Breast epithelium (tissue), 4 donors: ENCODE measurements around the gene STX18. TPM values are rescaled to one million over a fixed set of nuclear protein-coding genes. Genes with fewer than 3 reads are reported as not detected.

Experiments
- DNase-seq, 2 donors: peaks; one replicate each; pipeline ENCODE4 v3.0.0-alpha.2; 2019; ENCODE audit warnings: low spot score in 2 of 2
- H3K27ac ChIP-seq, 2 donors: fragments of 200-600 bp; sonication (generic) in 1 of 2; one replicate each; pipeline ENCODE4 v1.5.1; 2016 to 2019; ENCODE audit warnings: mild to moderate bottlenecking in 1 of 2
- H3K27me3 ChIP-seq, 2 donors: fragments of 200-600 bp; sonication (generic) in 1 of 2; one replicate each; pipeline versions ENCODE4 v1.5.1 to v1.6.0; 2017 to 2019; ENCODE audit warnings: control low read depth in 1 of 2, mild to moderate bottlenecking in 1 of 2
- H3K36me3 ChIP-seq: fragments of 200-600 bp; one replicate; pipeline ENCODE4 v1.5.1; 2019
- H3K4me1 ChIP-seq, 2 donors: fragments of 200-600 bp; sonication (generic); one replicate each; pipeline ENCODE4 v1.5.1; 2016 to 2019; ENCODE audit warnings: control low read depth in 1 of 2
- H3K4me3 ChIP-seq, 3 donors: fragments of 200-600 bp; sonication (generic); 1 replicate in 2 of 3; 2 replicates in 1 of 3; pipeline ENCODE4 v1.5.1; 2016 to 2019; ENCODE audit warnings: mild to moderate bottlenecking in 3 of 3, moderate library complexity in 2 of 3
- H3K9me3 ChIP-seq, 2 donors: fragments of 200-600 bp; sonication (generic) in 1 of 2; one replicate each; pipeline ENCODE4 v1.5.1; 2016 to 2019; ENCODE audit warnings: control low read depth in 1 of 2
- POLR2A ChIP-seq: fragments of 450-650 bp; IDR thresholded peaks from one replicate; pipeline ENCODE4 v1.6.1; 2016; ENCODE audit warnings: antibody characterized with exemption, mild to moderate bottlenecking, moderate library complexity
- POLR2AphosphoS5 ChIP-seq, 3 donors: sonication (generic); formaldehyde crosslinking; IDR thresholded peaks; one replicate each; pipeline ENCODE4 v1.6.1; 2017; ENCODE audit warnings: antibody characterized with exemption in 3 of 3
- intact Hi-C: fragments of 100-400 bp; cut with DNase I; formaldehyde crosslinking; loops from one replicate; pipeline ENCODE4 v1.15.1; 2023; ENCODE audit warnings: low total_unique reads
- total RNA-seq, 3 donors: library from RNA; depleted of rRNA; stranded (reverse); fragments of >200 nt; gene quantifications; one replicate each; pipeline ENCODE4 v1.1.0, GENCODE V29; 2016
- TF ChIP-seq, protein P1 (sequence below), 3 donors: fragments of 450-650 bp; IDR thresholded peaks; one replicate each; pipeline ENCODE4 v1.5.1; 2016 to 2017; ENCODE audit warnings: antibody characterized with exemption in 3 of 3, mild to moderate bottlenecking in 3 of 3, moderate library complexity in 3 of 3

Gene STX18
- total RNA-seq, 3 donors from 2014 or later: 32.2 to 36.3 (median 32.8) TPM

DNA sequence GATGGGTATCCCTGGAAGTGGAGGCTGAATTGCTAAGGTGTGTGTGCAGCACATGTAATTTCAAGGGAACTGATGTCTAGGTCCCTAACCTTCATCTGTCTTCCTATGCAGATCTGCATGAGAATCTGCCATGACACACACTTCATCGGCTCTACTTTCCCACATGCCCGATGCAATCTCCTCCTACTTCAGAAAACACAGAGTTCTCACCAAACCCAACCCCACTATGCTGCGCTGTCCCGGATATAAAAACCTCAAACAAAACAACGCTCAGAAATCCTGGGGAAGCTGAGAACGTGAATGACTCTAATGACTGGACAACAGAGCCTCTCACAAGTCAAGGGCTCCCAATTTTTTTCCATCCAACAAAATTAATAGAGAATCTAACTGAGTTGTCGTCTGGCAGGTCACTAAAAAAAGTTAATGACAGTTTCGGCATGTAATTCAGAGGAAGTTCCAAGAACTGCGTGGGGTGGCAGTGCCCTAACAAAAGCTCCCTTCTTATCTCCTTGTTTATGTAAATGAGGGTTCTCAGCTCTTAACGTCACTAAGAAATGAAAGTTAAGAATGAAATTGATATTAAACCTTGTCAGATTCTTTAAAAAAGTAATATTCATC is 39.0 kb downstream of the STX18 start:
- no peaks in the 10 kb centered on the region for H3K4me1 ChIP-seq
- no peak for DNase-seq
- no peaks in the 10 kb centered on the region for H3K9me3 ChIP-seq
- no peaks in the 10 kb centered on the region for H3K27me3 ChIP-seq
- H3K4me3 ChIP-seq: no peak overlapping the region
- TF ChIP-seq, protein P1, sequence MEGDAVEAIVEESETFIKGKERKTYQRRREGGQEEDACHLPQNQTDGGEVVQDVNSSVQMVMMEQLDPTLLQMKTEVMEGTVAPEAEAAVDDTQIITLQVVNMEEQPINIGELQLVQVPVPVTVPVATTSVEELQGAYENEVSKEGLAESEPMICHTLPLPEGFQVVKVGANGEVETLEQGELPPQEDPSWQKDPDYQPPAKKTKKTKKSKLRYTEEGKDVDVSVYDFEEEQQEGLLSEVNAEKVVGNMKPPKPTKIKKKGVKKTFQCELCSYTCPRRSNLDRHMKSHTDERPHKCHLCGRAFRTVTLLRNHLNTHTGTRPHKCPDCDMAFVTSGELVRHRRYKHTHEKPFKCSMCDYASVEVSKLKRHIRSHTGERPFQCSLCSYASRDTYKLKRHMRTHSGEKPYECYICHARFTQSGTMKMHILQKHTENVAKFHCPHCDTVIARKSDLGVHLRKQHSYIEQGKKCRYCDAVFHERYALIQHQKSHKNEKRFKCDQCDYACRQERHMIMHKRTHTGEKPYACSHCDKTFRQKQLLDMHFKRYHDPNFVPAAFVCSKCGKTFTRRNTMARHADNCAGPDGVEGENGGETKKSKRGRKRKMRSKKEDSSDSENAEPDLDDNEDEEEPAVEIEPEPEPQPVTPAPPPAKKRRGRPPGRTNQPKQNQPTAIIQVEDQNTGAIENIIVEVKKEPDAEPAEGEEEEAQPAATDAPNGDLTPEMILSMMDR (IDR thresholded peaks at IDR 0.05): no peak
- TF ChIP-seq POLR2AphosphoS5 (IDR thresholded peaks at IDR 0.05) (no peak), POLR2A (no peak)
- no peaks in the 10 kb centered on the region for H3K36me3 ChIP-seq
- H3K27ac ChIP-seq: no peak overlapping the region
- intact Hi-C loops: no loop called here

DNA sequence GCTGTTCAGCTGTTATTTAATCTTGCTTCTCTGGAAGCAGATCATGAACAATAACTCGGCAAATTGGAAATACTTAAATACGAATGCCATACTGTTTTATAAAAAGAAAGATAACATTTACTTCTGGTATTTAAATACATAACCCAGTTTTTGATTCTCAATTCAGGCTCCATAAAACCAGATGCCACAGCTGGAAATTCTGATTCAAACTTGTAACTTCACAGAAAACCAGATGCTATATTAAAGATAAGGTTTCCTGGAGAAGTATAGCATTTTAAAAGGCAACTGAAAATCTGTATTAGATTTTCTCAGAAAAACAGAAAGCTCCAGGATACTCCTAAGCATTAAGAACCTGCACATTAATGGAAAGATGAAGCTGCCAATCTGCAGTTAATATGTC is 40.2 kb downstream of the STX18 start:
- no peaks in the 10 kb centered on the region for H3K27me3 ChIP-seq
- DNase-seq: no peak
- H3K36me3 ChIP-seq: no peaks in the 10 kb centered on the region
- no peaks in the 10 kb centered on the region for H3K9me3 ChIP-seq
- intact Hi-C loops: no loop called here
- no peak overlapping the region for H3K4me3 ChIP-seq
- H3K4me1 ChIP-seq: no peaks in the 10 kb centered on the region
- TF ChIP-seq POLR2AphosphoS5 (IDR thresholded peaks at IDR 0.05) (no peak), POLR2A (no peak)
- TF ChIP-seq, protein P1 (IDR thresholded peaks at IDR 0.05): no peak
- no peak overlapping the region for H3K27ac ChIP-seq

DNA sequence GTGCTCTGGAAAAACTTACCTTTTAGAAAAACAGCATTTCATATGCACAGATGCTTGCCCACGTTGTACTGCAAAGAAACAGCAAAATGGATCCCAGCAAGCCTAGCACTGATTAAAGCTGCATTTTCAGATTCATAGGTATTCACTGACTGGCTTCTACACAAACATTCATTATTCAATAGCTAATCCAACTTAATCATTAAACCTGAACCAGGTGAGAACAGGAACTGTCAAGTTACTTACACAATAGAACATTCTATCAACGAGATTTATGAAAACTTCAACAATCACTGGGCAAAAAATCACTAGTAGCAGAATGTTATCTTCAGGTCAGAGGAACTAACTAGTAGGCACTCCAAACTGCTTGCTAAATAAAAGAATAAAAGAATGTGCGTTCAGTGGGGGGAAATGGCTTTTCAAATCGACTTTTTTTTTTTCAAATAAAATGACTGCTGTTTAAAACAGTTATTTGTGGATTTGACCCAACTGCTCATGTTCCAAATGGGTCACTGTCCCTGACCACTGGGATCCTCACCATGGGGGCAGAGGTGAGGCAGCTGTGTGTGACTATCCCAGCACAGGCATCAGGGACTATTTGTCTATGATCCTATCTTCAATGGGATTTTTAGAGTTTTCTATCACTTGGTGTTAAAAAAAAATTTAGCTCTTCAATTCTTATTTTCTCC is 42.3 kb downstream of the STX18 start:
- Histone ChIP-seq H3K36me3 (no peaks in the 10 kb centered on the region), H3K9me3 (no peaks in the 10 kb centered on the region), H3K27me3 (no peaks in the 10 kb centered on the region), H3K4me3 (no peak overlapping the region), H3K4me1 (no peaks in the 10 kb centered on the region), H3K27ac (no peak overlapping the region)
- intact Hi-C loops: no loop called here
- TF ChIP-seq POLR2A (no peak), POLR2AphosphoS5 (IDR thresholded peaks at IDR 0.05) (no peak)
- TF ChIP-seq, protein P1 (IDR thresholded peaks at IDR 0.05): no peak
- DNase-seq: no peak

DNA sequence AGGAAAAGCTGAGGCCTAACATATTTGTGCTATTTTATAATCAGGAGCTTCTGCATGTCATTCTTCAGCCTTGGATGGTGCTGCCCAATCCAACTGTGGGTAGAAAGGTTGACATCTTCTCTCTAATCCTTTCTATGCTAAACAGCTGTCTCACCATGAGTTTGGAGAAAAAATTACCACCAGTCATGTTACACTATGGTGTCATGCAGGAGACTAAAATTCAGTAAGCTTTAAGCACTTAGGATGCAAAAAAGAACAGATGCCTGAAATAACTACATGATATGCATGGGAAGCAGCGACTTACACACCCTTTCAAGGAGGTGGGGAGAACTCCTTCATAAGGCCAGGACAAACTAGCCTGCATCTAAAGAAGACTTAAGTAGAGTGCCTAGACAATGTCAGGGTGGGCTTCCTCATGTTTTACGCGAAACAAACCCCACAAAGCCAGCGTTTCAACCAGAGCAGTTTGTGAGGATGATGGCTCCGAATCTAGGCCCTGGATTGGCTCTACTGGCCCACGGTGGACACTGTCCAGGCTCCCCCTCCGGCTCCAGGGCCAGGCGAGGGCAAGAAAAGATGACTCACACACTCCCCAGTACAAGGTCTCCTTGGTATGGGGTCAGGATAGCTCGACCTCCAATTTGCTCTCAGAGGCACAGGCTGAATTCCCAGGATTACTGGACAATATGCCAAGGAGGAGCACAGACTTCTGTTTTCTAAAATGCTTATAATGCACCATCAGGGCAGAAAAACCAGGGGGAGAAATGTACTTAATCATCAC is 45.1 kb downstream of the STX18 start:
- no peaks in the 10 kb centered on the region for H3K9me3 ChIP-seq
- no peak overlapping the region for H3K4me3 ChIP-seq
- TF ChIP-seq POLR2AphosphoS5 (IDR thresholded peaks at IDR 0.05) (no peak), POLR2A (no peak)
- TF ChIP-seq, protein P1 (IDR thresholded peaks at IDR 0.05): no peak
- H3K27ac ChIP-seq: no peak overlapping the region
- no peaks in the 10 kb centered on the region for H3K4me1 ChIP-seq
- intact Hi-C loops: no loop called here
- no peak for DNase-seq
- H3K36me3 ChIP-seq: no peaks in the 10 kb centered on the region
- no peaks in the 10 kb centered on the region for H3K27me3 ChIP-seq

DNA sequence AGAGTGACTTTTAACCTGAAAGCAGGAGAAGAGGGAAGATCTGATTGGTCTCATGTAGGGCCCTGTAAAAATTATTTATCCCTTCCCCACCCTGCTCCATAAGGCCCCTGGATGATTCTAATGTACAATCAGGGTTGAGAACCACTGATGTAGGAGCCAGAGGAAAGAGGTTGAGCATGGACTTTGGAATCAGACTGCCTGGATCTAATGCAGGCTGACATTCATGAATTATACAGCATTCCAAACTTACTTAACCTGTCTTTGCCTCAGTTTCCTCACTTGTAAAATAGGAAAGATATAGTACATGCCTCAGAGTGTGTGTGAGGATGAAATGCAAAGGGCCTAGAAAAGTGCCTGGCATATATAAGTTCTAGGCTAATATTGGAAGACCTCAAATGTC is 47.0 kb downstream of the STX18 start:
- Histone ChIP-seq H3K9me3 (no peaks in the 10 kb centered on the region), H3K36me3 (no peaks in the 10 kb centered on the region), H3K4me3 (no peak overlapping the region), H3K27ac (no peak overlapping the region), H3K27me3 (no peaks in the 10 kb centered on the region), H3K4me1 (no peaks in the 10 kb centered on the region)
- TF ChIP-seq POLR2A: no peak
- TF ChIP-seq, protein P1 (IDR thresholded peaks at IDR 0.05): no peak
- TF ChIP-seq POLR2AphosphoS5 (IDR thresholded peaks at IDR 0.05): no peak
- intact Hi-C loops: no loop called here
- no peak for DNase-seq
